MM.1S (cell line): Measurements from ENCODE around the gene RPL10A.

Source experiments
- EZH2 ChIP-seq: fragments of 300-600 bp; sonication (generic); optimal IDR thresholded peaks from 2 replicates; pipeline ENCODE3; 2017; ENCODE audit warnings: low read depth, mild to moderate bottlenecking, antibody characterized with exemption, low read length, mixed read lengths
- EZH2phosphoT487 ChIP-seq: fragments of 300-600 bp; sonication (generic); IDR thresholded peaks from 2 replicates; pipeline ENCODE4 v1.6.1; 2018; ENCODE audit warnings: antibody characterized with exemption, low read length

GRCh38 chr6:35508027-35508426, 39.8 kb downstream of the RPL10A start:
- TF ChIP-seq EZH2 (no peak), EZH2phosphoT487 (no peak)
